Measurements from ENCODE around the gene F8. TPM values are rescaled to one million over a fixed set of nuclear protein-coding genes. Genes with fewer than 3 reads are reported as not detected.

F8 gene
- total and polyA plus RNA-seq, 9 of the 15 experiments (the other 6 are each of a cell fraction or from before 2014, with no cell fraction given), result 0.41 to 3.8 (median 0.91) TPM

DNA sequence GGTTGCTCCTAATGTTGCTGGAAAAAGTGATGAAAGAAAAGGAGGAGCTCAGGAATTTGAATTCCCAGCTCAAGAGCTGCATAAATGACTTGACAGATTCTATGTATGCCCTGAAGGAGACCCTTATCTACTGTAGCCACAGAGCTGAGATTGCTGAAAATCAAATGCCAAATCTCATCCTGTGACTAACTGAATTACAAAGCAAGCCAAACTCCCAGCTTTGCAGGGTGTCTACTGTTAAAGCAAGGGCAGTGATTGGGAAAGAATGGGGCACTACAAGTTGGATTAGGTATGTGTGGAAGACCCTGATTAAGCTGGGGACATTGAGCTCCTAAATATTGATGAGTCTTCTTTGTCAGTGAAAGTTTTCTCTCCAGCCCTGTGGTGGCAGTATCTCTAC lies 167.3 kb downstream of the F8 start:
- no peak overlapping the region for H3K27ac ChIP-seq (ENCODE audit: extremely low read depth, low read depth, low read length)
- no peak for DNase-seq (ENCODE audit: extremely low read depth in 1 of 4, low spot score in 3 of 4)
- no peaks in the 10 kb centered on the region for H3K79me2 ChIP-seq (ENCODE audit: control insufficient read depth, insufficient read depth, low read length)
- no peaks in the 10 kb centered on the region for H4K20me1 ChIP-seq (replicated peaks; ENCODE audit: control insufficient read depth, insufficient read depth, low read length)
- no peak for FAIRE-seq
- intact Hi-C loops (cut with micrococcal nuclease) (no loop called here), in situ Hi-C loops (cut with MboI) (no loop called here)
- H3K27me3 ChIP-seq (ENCODE audit: control insufficient read depth in 2 of 2, insufficient read depth in 2 of 2, low read length in 2 of 2), result no peaks in the 10 kb centered on the region
- no peaks in the 10 kb centered on the region for H3K36me3 ChIP-seq (ENCODE audit: control insufficient read depth, insufficient read depth, low read length)
- ChIA-PET POLR2A (no interaction called here), CTCF (ENCODE audit: low intra/inter-chr PET ratio) (no interaction called here)
- no peak overlapping the region for H3K4me3 ChIP-seq
- no peaks in the 10 kb centered on the region for H3K9me3 ChIP-seq (replicated peaks; ENCODE audit: control insufficient read depth, insufficient read depth, low read depth, low read length)
- no peak for ATAC-seq
- H3K4me1 ChIP-seq (replicated peaks in 1 of 2; ENCODE audit: control insufficient read depth in 2 of 2, insufficient read depth in 2 of 2, low read length in 2 of 2), result no peaks in the 10 kb centered on the region; a peak in 1 of 5 replicates
- BruUV-seq (replicated peaks), result no TSS peak
- no peak overlapping the region for H3K9ac ChIP-seq (ENCODE audit: insufficient read depth in 1 of 2, low read depth in 2 of 2, low read length in 2 of 2)
- H3K4me2 ChIP-seq (ENCODE audit: insufficient read depth, low read length), result no peak overlapping the region
- no peak overlapping the region for H2AFZ ChIP-seq (ENCODE audit: low read depth, low read length)
- no peaks in the 10 kb centered on the region for H3K9me1 ChIP-seq (ENCODE audit: control insufficient read depth, insufficient read depth, low read length)
- 0 out of 2 replicates have a peak, but pooled peaks have one; percentile 18 for TF ChIP-seq MAFG (tag; conservative IDR thresholded peaks at IDR 0.05)
- TF ChIP-seq MTF1 (CRISPR knock-in tag; IDR thresholded peaks at IDR 0.05; ENCODE audit: borderline replicate concordance), result no peak
- TF ChIP-seq MAFF (IDR thresholded peaks at IDR 0.05; ENCODE audit: low read length), result peak; percentile 8; the same call in 1 of the 2 replicates
- TF ChIP-seq ZNF274 (IDR thresholded peaks at IDR 0.05; ENCODE audit: borderline replicate concordance, low read depth, low read length), result no peak
- no peak for TF ChIP-seq DACH1 (IDR thresholded peaks at IDR 0.05; ENCODE audit: partially characterized antibody)
- peak; percentile 26; the same call in 1 of the 2 replicates for TF ChIP-seq NFE2 (IDR thresholded peaks at IDR 0.05; ENCODE audit: low read depth)
- TF ChIP-seq ZZZ3 (IDR thresholded peaks at IDR 0.05), result no peak
- no peak for TF ChIP-seq ZC3H4 (CRISPR knock-in tag; IDR thresholded peaks at IDR 0.05; ENCODE audit: borderline replicate concordance)
- TF ChIP-seq, protein P1, sequence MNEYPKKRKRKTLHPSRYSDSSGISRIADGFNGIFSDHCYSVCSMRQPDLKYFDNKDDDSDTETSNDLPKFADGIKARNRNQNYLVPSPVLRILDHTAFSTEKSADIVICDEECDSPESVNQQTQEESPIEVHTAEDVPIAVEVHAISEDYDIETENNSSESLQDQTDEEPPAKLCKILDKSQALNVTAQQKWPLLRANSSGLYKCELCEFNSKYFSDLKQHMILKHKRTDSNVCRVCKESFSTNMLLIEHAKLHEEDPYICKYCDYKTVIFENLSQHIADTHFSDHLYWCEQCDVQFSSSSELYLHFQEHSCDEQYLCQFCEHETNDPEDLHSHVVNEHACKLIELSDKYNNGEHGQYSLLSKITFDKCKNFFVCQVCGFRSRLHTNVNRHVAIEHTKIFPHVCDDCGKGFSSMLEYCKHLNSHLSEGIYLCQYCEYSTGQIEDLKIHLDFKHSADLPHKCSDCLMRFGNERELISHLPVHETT (CRISPR knock-in tag; conservative IDR thresholded peaks at IDR 0.05 in 1 of 2, IDR thresholded peaks at IDR 0.05 in 1 of 2), result no peak
- TF ChIP-seq, protein P2, sequence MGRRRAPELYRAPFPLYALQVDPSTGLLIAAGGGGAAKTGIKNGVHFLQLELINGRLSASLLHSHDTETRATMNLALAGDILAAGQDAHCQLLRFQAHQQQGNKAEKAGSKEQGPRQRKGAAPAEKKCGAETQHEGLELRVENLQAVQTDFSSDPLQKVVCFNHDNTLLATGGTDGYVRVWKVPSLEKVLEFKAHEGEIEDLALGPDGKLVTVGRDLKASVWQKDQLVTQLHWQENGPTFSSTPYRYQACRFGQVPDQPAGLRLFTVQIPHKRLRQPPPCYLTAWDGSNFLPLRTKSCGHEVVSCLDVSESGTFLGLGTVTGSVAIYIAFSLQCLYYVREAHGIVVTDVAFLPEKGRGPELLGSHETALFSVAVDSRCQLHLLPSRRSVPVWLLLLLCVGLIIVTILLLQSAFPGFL (CRISPR knock-in tag; IDR thresholded peaks at IDR 0.05), result no peak
- TF ChIP-seq, protein P3, sequence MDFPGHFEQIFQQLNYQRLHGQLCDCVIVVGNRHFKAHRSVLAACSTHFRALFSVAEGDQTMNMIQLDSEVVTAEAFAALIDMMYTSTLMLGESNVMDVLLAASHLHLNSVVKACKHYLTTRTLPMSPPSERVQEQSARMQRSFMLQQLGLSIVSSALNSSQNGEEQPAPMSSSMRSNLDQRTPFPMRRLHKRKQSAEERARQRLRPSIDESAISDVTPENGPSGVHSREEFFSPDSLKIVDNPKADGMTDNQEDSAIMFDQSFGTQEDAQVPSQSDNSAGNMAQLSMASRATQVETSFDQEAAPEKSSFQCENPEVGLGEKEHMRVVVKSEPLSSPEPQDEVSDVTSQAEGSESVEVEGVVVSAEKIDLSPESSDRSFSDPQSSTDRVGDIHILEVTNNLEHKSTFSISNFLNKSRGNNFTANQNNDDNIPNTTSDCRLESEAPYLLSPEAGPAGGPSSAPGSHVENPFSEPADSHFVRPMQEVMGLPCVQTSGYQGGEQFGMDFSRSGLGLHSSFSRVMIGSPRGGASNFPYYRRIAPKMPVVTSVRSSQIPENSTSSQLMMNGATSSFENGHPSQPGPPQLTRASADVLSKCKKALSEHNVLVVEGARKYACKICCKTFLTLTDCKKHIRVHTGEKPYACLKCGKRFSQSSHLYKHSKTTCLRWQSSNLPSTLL (IDR thresholded peaks at IDR 0.05), result no peak
- no peak for TF ChIP-seq ZNF76 (CRISPR knock-in tag; IDR thresholded peaks at IDR 0.05; ENCODE audit: borderline replicate concordance)
- no peak for TF ChIP-seq MCM3 (IDR thresholded peaks at IDR 0.05)
- no peak for TF ChIP-seq MBD2 (IDR thresholded peaks at IDR 0.05; ENCODE audit: borderline replicate concordance, low read depth)
- TF ChIP-seq CBFA2T3 (IDR thresholded peaks at IDR 0.05), result peak; percentile 63
- TF ChIP-seq KHSRP (IDR thresholded peaks at IDR 0.05), result no peak
- TF ChIP-seq EGR1 (conservative IDR thresholded peaks at IDR 0.05), result no peak
- TF ChIP-seq RBM17 (IDR thresholded peaks at IDR 0.05; ENCODE audit: borderline replicate concordance, low read depth, low read length), result no peak
- TF ChIP-seq HDAC2 (IDR thresholded peaks at IDR 0.05), result peak; percentile 95
- TF ChIP-seq HDAC1 (IDR thresholded peaks at IDR 0.05), result peak in 1 of 2 experiments; percentile 89; a peak in 2 of 4 replicates
- TF ChIP-seq ARID1B (IDR thresholded peaks at IDR 0.05), result 0 out of 2 replicates have a peak, but pooled peaks have one; percentile 11
- TF ChIP-seq DIDO1 (tag; IDR thresholded peaks at IDR 0.05; ENCODE audit: low read depth), result no peak
- no peak for TF ChIP-seq U2AF2 (optimal IDR thresholded peaks at IDR 0.05; ENCODE audit: low read depth, low read length)

All from K562 (cell line).